ENCODE data around the gene BTRC.
"Not testable (repeated sequence)": the region's sequence is repeated elsewhere in the genome, so short reads cannot be mapped to it uniquely, and the experiment has no call there.

The BTRC gene

DNA sequence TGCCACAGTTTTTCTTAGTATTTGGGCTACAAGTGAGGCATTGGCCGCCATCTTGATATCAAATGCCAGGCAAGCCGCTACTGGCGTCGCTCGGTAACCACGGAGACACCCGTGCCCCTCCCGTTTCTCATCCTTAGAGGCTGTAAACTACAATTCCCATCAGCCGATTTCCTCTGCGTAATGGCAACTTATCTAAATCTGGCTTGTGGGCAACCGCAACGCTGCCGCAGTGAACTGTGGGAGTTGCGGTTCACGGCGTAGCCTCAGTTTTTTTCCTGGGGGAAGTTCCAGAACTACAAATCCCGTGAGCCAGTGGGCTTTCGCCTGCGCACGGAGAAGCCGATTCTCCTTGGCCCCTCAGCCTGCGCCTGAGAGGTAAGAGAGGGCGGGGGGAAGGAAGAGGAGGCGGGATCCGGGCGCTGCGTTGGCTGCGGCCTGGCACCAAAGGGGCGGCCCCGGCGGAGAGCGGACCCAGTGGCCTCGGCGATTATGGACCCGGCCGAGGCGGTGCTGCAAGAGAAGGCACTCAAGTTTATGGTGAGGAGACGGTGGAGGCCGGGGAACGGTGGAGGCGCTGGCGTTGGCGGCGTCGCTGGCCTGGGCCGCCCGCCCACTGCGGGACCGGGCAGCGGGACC, at the start of gene BTRC:
Gene BTRC (plus strand): TSS at position 474 of the 636 bp plus-strand sequence. CDS start 16 bp downstream, at position 490.
- peak; percentile 98 to 99 for DNase-seq (ENCODE audit: low read depth in 2 of 2)

- no peak for DNase-seq (ENCODE audit: low read depth in 2 of 2)
Measured at GRCh38 chr10:101304316-101304715, 49.6 kb upstream of the BTRC start.

GRCh38 chr10:101305320-101306241, 48.4 kb upstream of the BTRC start:
- DNase-seq (ENCODE audit: low read depth in 2 of 2), result no peak

DNA sequence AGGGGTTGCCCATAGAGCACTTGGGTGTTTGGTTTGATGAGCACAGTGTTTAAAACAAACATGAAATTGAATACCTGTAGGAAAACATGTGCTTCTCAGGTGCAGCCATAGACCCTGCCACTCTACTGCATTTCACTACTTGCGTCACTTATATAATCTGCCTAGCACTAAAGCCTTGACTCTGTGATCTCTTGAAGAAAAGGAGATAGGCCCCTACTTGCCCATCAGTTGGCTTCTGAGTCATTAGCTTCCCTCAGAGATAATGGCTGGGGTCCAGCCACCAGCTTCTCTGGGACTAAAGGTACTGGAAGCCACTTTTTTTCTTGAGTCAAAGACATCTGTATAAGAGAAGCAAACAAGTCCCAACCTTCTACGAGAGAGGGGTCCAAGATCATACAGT, 45.9 kb upstream of the BTRC start:
- no peak for DNase-seq (ENCODE audit: low read depth in 2 of 2)

GRCh38 chr10:101310529-101311184, 43.3 kb upstream of the BTRC start:
- DNase-seq (ENCODE audit: low read depth in 2 of 2), result no peak

DNA sequence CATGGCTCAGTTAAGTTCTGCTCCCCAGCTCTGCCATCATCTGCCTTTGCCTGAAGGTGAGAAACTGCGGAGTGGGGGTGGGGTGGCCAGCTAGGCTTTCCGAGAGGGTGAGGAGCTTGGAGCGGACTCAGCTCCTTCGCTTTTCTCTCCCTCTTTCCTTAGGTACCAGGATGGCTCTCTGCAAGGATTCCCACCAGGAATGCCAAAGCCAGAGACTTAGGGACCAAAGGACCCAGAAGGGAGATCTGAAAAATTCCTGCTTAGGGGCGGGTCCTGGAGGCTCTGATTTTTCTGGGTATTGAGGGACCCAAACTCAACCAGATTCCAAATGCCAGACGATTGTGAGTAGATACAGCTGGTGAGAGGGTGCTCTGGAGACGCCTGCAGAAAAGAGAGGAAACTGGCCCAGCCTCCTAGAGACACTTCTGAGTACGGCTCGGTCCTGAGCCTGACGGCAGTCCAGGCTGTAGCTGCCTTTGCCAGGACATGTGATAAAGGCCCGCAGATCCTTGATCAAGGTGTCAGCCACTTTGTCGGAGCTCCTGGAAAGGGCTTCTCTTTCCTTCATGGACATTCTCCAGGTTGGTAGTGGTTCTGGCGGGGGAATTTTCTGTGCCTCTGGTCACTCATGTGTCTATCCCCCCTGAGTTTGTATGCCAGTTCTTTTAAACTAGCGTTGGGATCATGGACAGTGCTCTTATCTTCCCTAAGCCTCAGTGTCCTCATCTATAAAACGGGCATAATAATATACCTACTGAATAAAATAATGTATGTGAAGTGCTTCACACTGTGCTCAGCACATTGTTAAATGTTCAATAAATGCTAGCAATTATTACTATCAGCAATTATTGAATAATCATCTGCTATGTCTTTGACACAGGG, 42.5 kb upstream of the BTRC start:
- DNase-seq (ENCODE audit: low read depth in 2 of 2), result no peak

- DNase-seq (ENCODE audit: low read depth in 2 of 2), result no peak
Measured at GRCh38 chr10:101319241-101319915, 34.6 kb upstream of the BTRC start.

GRCh38 chr10:101321073-101321472, 32.9 kb upstream of the BTRC start:
- no peak for DNase-seq (ENCODE audit: low read depth in 2 of 2)

DNA sequence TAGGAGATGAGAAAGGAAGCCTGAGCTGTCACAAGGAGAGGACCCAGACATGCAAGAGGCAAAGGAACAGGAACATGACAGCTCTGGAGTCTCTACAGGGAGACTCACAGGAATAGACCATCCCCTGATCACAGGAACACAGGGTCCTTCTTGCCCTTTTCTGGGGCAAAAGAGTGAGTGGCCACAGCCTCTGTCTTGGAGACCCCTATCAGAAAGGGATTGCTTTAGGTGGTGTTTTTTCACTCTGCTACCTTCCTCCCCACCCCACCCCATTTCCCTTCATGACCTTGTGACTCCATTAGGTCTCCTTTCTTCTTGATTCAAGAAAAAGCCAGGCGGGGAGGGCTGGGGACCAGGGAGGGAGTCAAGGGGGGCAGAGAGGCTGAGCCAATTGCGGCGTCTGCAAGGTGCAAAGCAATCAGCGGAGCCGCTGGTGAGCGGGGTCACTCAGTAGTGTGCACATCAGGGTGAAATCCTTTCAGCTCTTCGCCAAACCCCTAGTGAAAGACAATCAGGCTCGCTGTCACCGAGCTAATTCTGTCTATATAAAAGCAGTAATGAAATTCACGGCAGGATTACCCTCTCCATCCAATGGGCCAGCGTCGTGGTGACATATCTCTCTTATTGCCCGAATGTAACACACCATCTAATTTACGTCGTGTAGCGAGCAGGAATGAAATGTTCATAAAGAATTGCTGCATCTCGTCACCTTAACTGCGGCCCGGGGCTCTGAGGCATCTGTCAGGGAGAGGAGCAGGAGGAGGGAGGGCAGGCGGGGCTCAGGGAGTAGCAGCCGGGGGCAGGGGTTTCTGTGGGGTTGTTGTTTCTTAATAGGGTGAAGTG, 31.5 kb upstream of the BTRC start:
- no peak for DNase-seq (ENCODE audit: low read depth in 2 of 2)

- DNase-seq (ENCODE audit: low read depth in 2 of 2), result no peak
Measured at GRCh38 chr10:101323495-101323894, 30.5 kb upstream of the BTRC start.

GRCh38 chr10:101327454-101327853, 26.5 kb upstream of the BTRC start:
- not testable (repeated sequence) for DNase-seq (ENCODE audit: low read depth in 2 of 2)

DNA sequence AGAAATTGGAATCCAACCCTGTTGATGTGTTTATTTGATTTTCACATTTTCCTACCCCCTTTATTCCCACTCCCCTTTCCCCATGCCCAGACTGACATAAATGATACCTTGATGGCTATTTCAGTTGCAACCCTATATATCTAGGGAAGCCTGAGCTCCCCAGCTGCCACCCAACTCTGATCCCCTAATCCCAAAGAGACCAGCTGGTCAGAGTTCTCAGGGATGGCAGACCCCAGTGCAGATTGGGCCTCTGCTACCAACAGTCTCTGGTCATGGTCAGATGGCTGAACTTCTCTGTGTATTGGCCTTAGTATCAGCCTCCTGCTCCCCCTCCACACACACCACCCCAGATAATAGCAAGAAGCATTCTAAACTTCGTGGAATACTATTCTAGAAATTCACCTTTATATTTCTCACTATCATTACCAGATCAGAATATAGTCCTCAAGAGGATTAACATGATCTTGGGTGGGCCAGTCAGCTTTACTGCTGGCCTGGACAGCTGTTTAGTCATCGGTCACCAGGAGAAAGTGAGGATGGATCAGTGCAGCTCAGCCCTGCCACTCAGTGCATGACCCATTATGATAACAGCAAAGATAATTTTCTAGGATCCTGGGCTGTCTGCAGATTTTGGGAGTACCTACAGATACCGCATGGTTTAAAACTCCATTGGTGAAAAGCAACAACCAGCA, 24.5 kb upstream of the BTRC start:
- DNase-seq (ENCODE audit: low read depth in 2 of 2), result no peak

GRCh38 chr10:101330231-101330630, 23.7 kb upstream of the BTRC start:
- no peak for DNase-seq (ENCODE audit: low read depth in 2 of 2)

DNA sequence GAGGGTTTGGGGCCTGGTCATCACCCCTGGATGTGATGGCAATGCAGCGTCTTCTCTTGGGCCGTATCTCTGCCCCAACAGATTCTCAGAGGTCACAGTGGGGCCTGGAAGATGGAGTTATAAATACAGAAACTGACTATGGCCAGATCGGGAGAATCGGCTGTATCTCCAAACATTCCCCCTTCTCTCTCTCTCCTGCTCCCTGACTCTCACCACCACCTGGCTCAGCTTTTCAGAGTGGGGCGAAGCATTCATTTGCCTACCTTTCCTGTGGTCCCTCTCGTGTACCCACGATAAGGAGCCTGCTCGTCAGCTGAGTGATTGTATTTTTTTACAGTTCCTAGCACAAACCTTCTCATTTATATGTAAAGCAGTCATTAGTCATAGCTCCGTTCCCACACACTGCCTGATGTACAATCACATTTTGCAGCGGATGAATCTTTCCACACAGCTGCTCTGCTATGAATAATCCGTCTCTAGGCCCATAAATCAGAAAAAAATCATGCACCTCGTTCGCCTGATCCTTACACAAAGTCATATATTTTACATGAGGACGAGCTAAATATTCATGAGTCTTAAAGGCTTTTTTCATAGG, 23.2 kb upstream of the BTRC start:
- peak; percentile 23 for DNase-seq (ENCODE audit: low read depth in 2 of 2)

DNA sequence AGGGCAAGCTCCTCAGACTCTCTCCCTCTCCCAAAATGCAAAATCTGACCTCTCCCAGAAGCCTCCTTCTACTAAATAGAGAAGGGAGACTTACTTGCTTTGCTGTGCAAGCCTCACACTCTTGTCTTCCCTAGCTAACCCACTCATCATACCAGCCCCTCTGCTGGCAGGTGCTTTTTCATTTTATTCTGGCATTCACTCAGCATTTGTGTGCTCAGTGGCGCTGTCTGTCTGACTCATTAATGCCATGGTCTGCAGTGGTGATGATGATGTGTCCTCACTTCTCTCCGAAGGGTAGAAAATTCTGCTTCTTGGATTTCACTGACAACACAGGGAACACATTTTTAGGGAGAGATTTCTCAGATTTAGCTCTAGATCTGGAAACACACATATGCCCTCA, 22.0 kb upstream of the BTRC start:
- DNase-seq (ENCODE audit: low read depth in 2 of 2), result no peak

DNA sequence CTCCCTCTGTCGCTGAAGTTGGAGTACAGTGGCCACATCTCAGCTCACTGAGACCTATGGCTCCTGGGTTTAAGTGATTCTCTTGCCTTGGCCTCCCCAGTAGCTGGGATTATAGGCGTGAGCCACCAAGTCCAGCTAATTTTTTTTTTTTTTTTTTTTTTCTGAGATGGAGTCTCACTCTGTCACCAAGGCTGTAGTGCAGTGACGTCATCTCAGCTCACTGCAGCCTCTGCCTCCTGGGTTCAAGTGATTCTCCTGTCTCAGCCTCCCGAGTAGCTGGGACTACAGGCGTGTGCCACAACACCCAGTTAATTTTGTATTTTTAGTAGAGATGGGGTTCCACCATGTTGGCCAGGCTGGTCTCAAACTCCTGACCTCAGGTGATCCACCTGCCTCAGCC, 19.7 kb upstream of the BTRC start:
- not testable (repeated sequence) for DNase-seq (ENCODE audit: low read depth in 2 of 2)

GRCh38 chr10:101336382-101336781, 17.6 kb upstream of the BTRC start:
- no peak for DNase-seq (ENCODE audit: low read depth in 2 of 2)

- no peak for DNase-seq (ENCODE audit: low read depth in 2 of 2)
Measured at GRCh38 chr10:101337836-101338235, 16.1 kb upstream of the BTRC start.

GRCh38 chr10:101341438-101341837, 12.5 kb upstream of the BTRC start:
- no peak for DNase-seq (ENCODE audit: low read depth in 2 of 2)
